Measurements from ENCODE around the gene MEIS1. TPM values are rescaled to one million over a fixed set of nuclear protein-coding genes. Genes with fewer than 3 reads are reported as not detected.
A peak's percentile ranks its signal among the peaks of the same experiment; 100 is the strongest.

Gene MEIS1
- total RNA-seq, 1 donor from 2014 or later = 3.4 TPM

DNA sequence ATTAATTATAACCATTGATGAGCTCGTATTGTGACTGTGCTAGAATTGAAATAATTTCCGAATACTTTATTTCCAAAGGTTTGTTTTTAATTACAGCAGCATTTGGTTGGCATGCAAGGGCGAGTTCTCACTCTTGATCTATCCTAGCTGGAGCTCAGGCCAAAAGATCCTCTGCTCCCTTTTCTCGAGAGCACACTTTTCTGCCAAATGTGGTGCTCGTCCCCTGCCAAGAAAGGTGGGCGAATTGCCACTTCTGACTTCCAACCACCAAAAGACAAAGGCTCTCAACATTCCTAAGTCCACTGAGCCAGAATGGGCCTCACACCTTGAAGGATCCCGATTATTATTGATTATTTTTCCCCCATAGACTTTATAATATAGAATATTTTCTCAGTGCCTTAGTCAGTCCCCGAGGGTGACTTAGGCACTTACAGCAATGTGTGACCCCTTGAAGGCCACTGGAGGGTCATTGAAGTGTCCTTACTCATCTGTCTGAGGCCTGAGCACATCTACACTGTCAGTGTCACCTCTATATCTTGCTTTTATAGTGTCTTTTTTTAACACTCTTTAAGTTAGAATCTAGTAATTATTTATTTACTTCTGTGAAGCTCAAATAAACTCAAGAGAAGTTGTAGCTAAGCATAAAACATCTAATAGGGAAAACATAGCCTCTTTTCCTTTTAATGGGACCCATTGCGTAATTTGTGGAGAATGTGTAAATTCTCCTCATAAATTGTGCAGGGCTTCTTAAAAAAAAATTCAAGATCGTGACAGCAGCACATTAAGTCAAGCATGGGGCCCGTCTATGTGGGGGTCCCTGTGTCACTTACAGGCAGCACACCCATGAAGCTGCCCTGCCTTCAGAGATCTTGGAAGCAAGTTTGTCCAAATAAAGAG, 98.3 kb downstream of the MEIS1 start:
- Histone ChIP-seq H3K9me3 (ENCODE audit: insufficient read depth, low read depth, low read length) (no peaks in the 10 kb centered on the region), H3K4me2 (ENCODE audit: low read length) (no peak overlapping the region), H3K27me3 (ENCODE audit: insufficient read depth, low read length) (no peaks in the 10 kb centered on the region), H4K20me1 (ENCODE audit: insufficient read depth, low read length) (no peaks in the 10 kb centered on the region), H3K9ac (ENCODE audit: low read length) (no peak overlapping the region), H3K36me3 (ENCODE audit: insufficient read depth, low read length) (no peaks in the 10 kb centered on the region), H3K4me1 (ENCODE audit: insufficient read depth, low read length) (no peaks in the 10 kb centered on the region), H3K79me2 (ENCODE audit: insufficient read depth, low read length) (no peaks in the 10 kb centered on the region), H2AFZ (ENCODE audit: low read depth, low read length) (no peak overlapping the region), H3K27ac (ENCODE audit: low read depth, low read length) (no peak overlapping the region), H3K4me3 (ENCODE audit: insufficient read depth, low read depth, low read length) (no peak overlapping the region)
- H3K4me3 Mint-ChIP-seq (ENCODE audit: unreplicated experiment) = no peak overlapping the region
- no peak for TF ChIP-seq EZH2 (IDR thresholded peaks at IDR 0.05; ENCODE audit: insufficient read depth, low read length)
- TF ChIP-seq, protein P1, sequence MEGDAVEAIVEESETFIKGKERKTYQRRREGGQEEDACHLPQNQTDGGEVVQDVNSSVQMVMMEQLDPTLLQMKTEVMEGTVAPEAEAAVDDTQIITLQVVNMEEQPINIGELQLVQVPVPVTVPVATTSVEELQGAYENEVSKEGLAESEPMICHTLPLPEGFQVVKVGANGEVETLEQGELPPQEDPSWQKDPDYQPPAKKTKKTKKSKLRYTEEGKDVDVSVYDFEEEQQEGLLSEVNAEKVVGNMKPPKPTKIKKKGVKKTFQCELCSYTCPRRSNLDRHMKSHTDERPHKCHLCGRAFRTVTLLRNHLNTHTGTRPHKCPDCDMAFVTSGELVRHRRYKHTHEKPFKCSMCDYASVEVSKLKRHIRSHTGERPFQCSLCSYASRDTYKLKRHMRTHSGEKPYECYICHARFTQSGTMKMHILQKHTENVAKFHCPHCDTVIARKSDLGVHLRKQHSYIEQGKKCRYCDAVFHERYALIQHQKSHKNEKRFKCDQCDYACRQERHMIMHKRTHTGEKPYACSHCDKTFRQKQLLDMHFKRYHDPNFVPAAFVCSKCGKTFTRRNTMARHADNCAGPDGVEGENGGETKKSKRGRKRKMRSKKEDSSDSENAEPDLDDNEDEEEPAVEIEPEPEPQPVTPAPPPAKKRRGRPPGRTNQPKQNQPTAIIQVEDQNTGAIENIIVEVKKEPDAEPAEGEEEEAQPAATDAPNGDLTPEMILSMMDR (IDR thresholded peaks at IDR 0.05; ENCODE audit: insufficient read depth, low read depth, low read length) = no peak
- DNase-seq (ENCODE audit: low read depth) (peak; percentile 41), FAIRE-seq (no peak)
- peaks cover 12% of the 10 kb centered on the region for H3K27me3 Mint-ChIP-seq (ENCODE audit: low read depth, unreplicated experiment)
- no peaks in the 10 kb centered on the region for H3K4me1 Mint-ChIP-seq (ENCODE audit: low read depth, unreplicated experiment)
- peaks cover 4% of the 10 kb centered on the region for H3K9me3 Mint-ChIP-seq (ENCODE audit: unreplicated experiment)
- H3K36me3 Mint-ChIP-seq (ENCODE audit: low read depth, unreplicated experiment) = no peaks in the 10 kb centered on the region
- H3K27ac Mint-ChIP-seq (ENCODE audit: unreplicated experiment) = no peak overlapping the region

DNA sequence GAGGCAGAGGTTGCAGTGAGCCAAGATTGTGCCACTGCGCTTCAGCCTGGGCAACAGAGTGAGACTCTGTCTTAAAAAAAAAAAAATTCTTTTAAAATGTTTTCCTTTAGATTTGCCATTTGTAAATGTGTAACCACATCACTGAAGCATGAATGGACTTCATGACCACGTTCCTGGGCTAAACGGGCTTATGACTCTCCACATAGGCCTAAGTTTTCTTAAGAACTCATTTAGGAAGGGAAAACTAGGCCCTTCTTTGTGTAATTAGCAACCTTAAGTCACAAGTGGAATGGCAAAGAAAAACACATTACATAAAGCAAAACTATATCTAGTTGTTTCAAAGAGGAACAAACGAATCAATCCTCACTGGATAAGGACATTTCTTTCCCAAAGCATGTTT, 99.5 kb downstream of the MEIS1 start:
- Mint-ChIP-seq H3K27ac (ENCODE audit: unreplicated experiment) (no peak overlapping the region), H3K36me3 (ENCODE audit: low read depth, unreplicated experiment) (no peaks in the 10 kb centered on the region), H3K27me3 (ENCODE audit: low read depth, unreplicated experiment) (peaks cover 5% of the 10 kb centered on the region), H3K4me3 (ENCODE audit: unreplicated experiment) (no peak overlapping the region), H3K4me1 (ENCODE audit: low read depth, unreplicated experiment) (no peaks in the 10 kb centered on the region), H3K9me3 (ENCODE audit: unreplicated experiment) (no peaks in the 10 kb centered on the region)
- DNase-seq (ENCODE audit: low read depth) (peak; percentile 39), FAIRE-seq (no peak)
- Histone ChIP-seq H3K9me3 (ENCODE audit: insufficient read depth, low read depth, low read length) (no peaks in the 10 kb centered on the region), H3K79me2 (ENCODE audit: insufficient read depth, low read length) (no peaks in the 10 kb centered on the region), H3K4me1 (ENCODE audit: insufficient read depth, low read length) (no peaks in the 10 kb centered on the region), H3K36me3 (ENCODE audit: insufficient read depth, low read length) (no peaks in the 10 kb centered on the region), H3K4me2 (ENCODE audit: low read length) (no peak overlapping the region), H3K27ac (ENCODE audit: low read depth, low read length) (no peak overlapping the region), H2AFZ (ENCODE audit: low read depth, low read length) (no peak overlapping the region), H3K4me3 (ENCODE audit: insufficient read depth, low read depth, low read length) (no peak overlapping the region), H4K20me1 (ENCODE audit: insufficient read depth, low read length) (no peaks in the 10 kb centered on the region), H3K9ac (ENCODE audit: low read length) (no peak overlapping the region), H3K27me3 (ENCODE audit: insufficient read depth, low read length) (no peaks in the 10 kb centered on the region)
- TF ChIP-seq, protein P1 (IDR thresholded peaks at IDR 0.05; ENCODE audit: insufficient read depth, low read depth, low read length) = no peak
- no peak for TF ChIP-seq EZH2 (IDR thresholded peaks at IDR 0.05; ENCODE audit: insufficient read depth, low read length)

Measured in astrocyte (in vitro differentiated cells and primary cell).